ENCODE results near the gene LRRC3.
A peak's percentile ranks its signal among the peaks of the same experiment; 100 is the strongest.
"Not testable (repeated sequence)": the region's sequence is repeated elsewhere in the genome, so short reads cannot be mapped to it uniquely, and the experiment has no call there.

Gene LRRC3

GRCh38 chr21:44454747-44455523, at the start of gene LRRC3:
LRRC3 (plus strand) TSS chr21:44455510; CDS start chr21:44456645, 1,135 bp downstream.
- peak; percentile 52 to 59 for DNase-seq (ENCODE audit: low read depth in 2 of 2)

GRCh38 chr21:44405948-44406872, 49.1 kb upstream of the LRRC3 start:
- DNase-seq (ENCODE audit: low read depth in 2 of 2) = no peak

- no peak for DNase-seq (ENCODE audit: low read depth in 2 of 2)
Measured at GRCh38 chr21:44406953-44407352, 48.4 kb upstream of the LRRC3 start.

- DNase-seq (ENCODE audit: low read depth in 2 of 2) = no peak
Measured at GRCh38 chr21:44407493-44407892, 47.8 kb upstream of the LRRC3 start.

GRCh38 chr21:44408226-44408625, 47.1 kb upstream of the LRRC3 start:
- DNase-seq (ENCODE audit: low read depth in 2 of 2) = no peak

- DNase-seq (ENCODE audit: low read depth in 2 of 2) = no peak
Measured at GRCh38 chr21:44413566-44414290, 41.6 kb upstream of the LRRC3 start.

- DNase-seq (ENCODE audit: low read depth in 2 of 2) = no peak
Measured at GRCh38 chr21:44414291-44415072, 40.8 kb upstream of the LRRC3 start.

- DNase-seq (ENCODE audit: low read depth in 2 of 2) = no peak
Measured at GRCh38 chr21:44415073-44416025, 40.0 kb upstream of the LRRC3 start.

GRCh38 chr21:44416193-44416592, 39.1 kb upstream of the LRRC3 start:
- no peak for DNase-seq (ENCODE audit: low read depth in 2 of 2)

GRCh38 chr21:44417621-44418107, 37.6 kb upstream of the LRRC3 start:
- not testable (repeated sequence) for DNase-seq (ENCODE audit: low read depth in 2 of 2)

GRCh38 chr21:44418108-44418875, 37.0 kb upstream of the LRRC3 start:
- DNase-seq (ENCODE audit: low read depth in 2 of 2) = no peak

GRCh38 chr21:44418876-44419230, 36.5 kb upstream of the LRRC3 start:
- DNase-seq (ENCODE audit: low read depth in 2 of 2) = no peak

- DNase-seq (ENCODE audit: low read depth in 2 of 2) = no peak
Measured at GRCh38 chr21:44419679-44420078, 35.6 kb upstream of the LRRC3 start.

GRCh38 chr21:44420416-44421205, 34.7 kb upstream of the LRRC3 start:
- no peak for DNase-seq (ENCODE audit: low read depth in 2 of 2)

- DNase-seq (ENCODE audit: low read depth in 2 of 2) = no peak
Measured at GRCh38 chr21:44421901-44422840, 33.1 kb upstream of the LRRC3 start.

GRCh38 chr21:44423312-44423821, 31.9 kb upstream of the LRRC3 start:
- DNase-seq (ENCODE audit: low read depth in 2 of 2) = no peak
